OCI-LY3 (cell line): Measurements from ENCODE around the gene NOSIP.

Source experiments
- EZH2phosphoT487 ChIP-seq: fragments of 200-600 bp; shearing (Covaris generic); IDR thresholded peaks from 2 replicates; pipeline ENCODE4 v1.6.1; 2018; ENCODE audit warnings: antibody characterized with exemption, mixed run types, low read depth
- TF ChIP-seq, protein P1 (sequence below): fragments of 200-600, 300-600 bp; sonication (generic); IDR thresholded peaks from 2 replicates; pipeline ENCODE4 v1.5.1; 2014; ENCODE audit warnings: antibody characterized with exemption, low read length, low read depth

DNA sequence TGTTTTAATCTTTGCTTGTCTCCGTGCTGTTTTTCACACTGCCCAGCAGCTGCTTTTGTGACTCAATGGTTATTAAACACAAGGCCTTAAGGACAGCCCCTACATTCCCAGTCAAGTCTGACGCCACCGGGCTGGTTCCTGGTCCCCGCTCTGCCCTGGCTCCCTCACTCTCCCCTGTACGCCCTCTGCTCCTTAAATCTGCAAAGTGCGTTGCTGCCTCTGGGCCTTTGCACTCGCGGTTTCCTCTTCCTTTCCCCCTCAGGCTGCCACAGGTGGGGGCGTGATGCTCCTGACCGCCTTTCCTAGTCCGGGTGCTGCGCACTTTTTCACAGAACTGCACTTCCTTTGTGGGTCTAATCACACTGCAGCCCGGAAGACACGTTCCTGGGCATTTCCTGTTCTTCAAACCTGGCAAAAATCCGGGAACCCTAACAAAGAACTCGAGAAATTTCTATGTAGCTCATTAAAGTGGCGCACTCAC is 25.6 kb downstream of the NOSIP start:
- TF ChIP-seq, protein P1, sequence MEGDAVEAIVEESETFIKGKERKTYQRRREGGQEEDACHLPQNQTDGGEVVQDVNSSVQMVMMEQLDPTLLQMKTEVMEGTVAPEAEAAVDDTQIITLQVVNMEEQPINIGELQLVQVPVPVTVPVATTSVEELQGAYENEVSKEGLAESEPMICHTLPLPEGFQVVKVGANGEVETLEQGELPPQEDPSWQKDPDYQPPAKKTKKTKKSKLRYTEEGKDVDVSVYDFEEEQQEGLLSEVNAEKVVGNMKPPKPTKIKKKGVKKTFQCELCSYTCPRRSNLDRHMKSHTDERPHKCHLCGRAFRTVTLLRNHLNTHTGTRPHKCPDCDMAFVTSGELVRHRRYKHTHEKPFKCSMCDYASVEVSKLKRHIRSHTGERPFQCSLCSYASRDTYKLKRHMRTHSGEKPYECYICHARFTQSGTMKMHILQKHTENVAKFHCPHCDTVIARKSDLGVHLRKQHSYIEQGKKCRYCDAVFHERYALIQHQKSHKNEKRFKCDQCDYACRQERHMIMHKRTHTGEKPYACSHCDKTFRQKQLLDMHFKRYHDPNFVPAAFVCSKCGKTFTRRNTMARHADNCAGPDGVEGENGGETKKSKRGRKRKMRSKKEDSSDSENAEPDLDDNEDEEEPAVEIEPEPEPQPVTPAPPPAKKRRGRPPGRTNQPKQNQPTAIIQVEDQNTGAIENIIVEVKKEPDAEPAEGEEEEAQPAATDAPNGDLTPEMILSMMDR, result no peak
- no peak for TF ChIP-seq EZH2phosphoT487
